GM19328 (cell line): ENCODE measurements around the gene ADCY2.

Source experiments
- ATAC-seq: cut with Tn5 transposase; IDR thresholded peaks from one replicate; pipeline ENCODE4 v1.9.1; 2021; ENCODE audit warnings: mild to moderate bottlenecking, moderate library complexity; ENCODE audit not compliant: unreplicated experiment

Gene ADCY2

DNA sequence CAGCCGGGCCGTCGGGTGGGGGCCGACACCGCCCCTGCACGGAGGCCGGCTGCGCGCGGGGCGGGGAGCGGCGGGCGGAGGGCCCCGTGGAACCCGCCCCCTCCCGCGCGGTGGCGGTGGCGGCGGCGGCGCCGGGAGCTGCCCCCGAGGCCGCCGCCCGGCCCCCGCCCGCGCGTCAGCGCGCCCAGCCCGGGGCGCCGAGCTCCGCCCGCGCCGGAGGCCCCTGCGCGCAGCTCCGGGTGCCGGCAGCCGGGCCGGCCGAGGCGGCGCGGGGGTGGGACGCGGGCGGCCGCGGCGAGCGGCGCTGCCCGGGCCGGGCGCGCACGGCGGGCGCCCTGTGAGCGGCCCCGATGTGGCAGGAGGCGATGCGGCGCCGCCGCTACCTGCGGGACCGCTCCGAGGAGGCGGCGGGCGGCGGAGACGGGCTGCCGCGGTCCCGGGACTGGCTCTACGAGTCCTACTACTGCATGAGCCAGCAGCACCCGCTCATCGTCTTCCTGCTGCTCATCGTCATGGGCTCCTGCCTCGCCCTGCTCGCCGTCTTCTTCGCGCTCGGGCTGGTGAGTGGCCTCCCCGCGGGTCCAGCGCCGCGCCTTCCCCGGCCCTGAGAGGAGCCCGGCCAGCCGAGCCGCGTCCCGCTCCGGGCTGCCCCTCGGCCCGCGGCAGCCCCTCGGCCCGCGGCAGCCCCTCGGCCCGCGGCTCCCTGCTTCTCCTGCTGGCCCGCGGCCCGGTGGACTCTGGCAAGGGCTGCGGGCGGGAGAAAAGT lies at the start of gene ADCY2:
Gene ADCY2, plus strand, starts transcription at position 192 of the 766 bp plus-strand sequence. Its CDS starts 159 bp downstream, at position 351.
- no peak for ATAC-seq

DNA sequence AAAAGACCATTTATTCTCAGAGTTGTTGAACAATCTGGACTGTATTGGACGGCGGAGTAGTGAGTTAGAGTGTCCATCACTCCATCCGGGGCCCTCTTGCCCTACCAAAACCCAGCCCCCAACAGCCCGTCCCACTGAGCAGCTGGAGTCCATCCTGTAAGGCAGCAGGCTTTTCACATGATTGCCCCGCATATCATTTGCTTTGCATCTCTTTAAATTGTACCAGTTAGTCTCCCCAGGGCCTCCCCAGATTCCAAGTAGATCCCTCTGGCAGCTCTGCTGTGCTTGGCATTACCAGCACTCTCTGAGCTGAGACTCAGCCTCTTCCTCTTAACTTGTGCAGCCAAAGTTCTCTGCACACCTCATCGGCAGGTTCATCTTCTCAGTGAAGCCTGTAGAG lies 48.6 kb upstream of the ADCY2 start:
- ATAC-seq: no peak

DNA sequence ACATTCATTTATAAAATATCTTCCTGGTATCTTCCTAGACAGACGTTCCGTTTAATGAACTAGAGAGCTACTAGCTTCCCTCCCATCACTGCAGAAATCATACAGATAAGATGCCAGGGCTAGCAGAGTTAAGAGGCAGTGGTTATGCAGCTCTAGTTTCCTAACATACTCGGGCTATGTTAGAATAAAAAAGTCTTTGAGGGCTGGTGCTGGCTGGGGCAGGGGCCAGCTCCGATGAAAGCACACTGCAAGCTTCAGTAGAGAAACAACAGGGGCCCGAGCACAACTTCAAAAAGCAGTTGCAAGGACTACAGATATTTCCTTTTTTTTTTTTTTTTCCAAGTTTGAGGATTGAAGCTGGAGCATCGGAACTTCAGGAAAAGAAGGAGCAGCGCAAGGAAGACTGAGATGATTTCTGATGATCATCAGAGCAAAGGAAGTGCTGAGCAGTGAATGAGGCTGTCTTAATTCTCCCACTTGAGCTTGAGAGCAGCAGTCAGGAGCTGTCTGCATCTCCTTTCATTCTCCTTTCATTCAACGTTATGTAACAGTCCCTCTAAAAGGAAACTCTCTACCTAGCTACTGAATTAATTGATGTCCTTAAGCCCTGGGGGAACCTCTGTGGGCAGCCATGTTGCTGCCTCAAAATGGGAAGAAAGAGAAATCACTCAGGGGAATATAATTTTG lies 47.6 kb upstream of the ADCY2 start:
- no peak for ATAC-seq

DNA sequence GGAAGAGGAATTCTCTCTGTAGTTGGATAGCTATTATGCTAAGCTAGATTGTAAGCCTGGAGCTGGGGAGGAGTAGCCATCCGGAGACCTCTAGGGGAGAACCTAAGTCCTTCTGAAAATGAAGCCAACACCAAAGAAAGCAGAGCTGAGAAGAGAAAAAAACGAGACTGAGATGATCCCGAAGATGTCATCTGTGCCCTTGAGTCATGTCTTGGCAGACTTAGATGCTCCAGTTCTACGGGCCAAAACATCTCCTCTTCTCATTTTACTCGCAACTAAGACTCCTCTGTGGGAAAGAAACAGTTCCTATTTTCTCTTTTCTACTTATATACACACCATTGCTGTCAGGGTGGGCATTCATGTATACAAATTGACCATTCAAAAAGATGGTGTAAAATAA lies 34.3 kb upstream of the ADCY2 start:
- ATAC-seq: no peak

DNA sequence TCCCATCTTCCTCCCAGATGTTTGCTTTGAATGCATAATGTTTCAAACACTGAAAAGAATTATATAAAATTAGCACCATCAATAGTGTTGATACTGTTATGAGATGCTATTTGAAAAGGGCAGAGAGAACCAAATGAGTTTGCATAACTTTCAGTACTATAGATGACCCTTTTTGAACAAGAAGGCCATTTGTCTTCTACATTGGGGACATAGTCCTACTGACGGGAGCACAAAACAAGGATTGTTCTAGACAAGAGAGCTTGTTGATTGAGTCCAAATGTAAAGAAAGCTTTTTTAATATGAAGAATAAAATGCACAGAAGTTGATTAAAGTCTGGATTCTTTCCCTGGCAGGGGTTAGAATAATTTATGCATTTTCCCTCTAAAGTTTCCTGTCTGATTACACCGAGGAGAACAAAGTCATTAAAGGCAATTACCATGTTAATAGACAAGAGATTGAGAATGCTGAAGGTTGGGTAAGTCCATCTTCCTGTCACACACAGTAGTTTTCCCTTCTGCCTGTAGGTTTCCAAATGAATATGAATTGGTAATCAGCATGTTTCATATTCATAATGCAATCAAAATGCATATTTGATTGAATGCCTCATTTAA lies 32.8 kb upstream of the ADCY2 start:
- no peak for ATAC-seq

DNA sequence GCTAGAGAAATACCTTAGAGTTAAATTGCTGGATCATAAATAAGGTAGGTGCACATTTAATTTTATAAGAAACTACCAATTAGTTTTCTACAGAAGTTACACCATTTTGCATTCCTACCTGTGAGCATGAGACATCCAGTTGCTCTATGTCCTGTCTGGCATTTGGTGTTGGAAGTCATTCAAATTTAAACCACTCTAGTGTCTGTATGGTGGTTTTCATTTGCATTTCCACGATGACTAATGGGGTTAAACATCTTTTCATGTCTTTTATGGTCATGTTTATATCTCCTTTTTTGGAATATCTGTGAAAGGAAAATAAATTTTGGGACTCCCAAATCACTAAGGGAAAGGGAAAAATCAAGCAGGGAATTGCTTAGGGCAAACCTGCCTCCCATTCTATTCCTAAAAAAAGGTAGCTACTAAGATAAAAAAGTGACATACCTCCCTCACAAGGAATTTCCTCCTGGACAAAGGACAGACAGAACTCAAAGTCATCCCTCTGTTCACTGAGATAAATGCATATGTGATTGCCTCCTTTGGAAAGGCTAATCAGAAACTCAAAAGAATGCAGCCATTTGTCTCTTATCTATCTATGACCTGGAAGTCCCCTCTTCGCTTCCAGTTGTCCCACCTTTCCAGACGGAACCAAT lies 31.6 kb upstream of the ADCY2 start:
- ATAC-seq: no peak

DNA sequence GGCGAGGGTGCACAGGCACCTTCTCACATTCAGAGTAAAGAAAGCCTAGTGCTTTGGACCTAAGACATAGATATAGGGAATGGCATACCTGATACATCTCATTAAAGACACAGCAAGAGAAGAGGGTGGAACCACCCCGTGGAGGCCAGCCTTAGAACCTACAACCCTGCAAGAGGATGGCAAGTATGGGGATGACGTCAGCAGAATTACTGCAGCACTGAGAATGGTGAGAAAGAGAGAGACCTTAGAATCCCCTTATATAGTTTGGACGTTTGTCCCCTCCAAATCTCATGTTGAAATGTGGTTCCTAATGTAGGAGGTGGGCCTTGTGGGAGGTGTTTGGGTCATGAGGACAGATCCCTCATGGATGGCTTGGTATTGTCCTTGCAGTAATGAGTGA lies 28.2 kb upstream of the ADCY2 start:
- ATAC-seq: no peak

DNA sequence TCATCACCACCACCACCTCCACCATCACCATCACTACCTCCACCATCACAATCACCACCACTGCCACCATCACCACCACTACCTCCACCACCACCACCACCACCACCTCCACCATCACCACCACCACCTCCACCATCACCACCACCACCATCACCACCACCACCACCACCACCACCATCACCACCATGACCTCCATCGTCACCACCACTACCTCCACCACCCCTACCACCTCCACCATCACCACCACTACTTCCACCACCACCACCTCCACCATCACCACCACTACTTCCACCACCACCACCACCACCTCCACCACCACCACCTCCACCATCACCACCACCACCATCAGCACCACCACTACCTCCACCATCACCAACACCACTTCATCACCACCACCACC lies 23.5 kb upstream of the ADCY2 start:
- no peak for ATAC-seq

DNA sequence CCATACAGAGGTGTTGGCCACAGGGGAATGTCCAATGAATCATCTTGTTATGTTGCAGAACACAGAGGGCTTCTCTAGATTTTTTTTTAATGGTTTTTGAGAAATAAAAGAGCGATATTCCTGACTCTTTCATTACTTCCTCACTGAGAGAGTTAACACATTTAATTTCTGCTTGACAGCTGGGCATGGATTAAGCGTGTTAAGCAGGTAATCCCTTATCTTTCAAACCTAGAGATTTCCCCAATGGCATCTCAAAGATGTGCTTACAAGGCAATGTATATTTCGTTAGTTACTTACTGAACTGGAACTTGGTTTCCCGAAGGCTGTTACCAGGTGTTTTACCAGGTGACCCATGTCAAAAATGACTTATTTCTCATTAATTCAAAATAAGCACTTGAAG lies 21.8 kb upstream of the ADCY2 start:
- no peak for ATAC-seq

DNA sequence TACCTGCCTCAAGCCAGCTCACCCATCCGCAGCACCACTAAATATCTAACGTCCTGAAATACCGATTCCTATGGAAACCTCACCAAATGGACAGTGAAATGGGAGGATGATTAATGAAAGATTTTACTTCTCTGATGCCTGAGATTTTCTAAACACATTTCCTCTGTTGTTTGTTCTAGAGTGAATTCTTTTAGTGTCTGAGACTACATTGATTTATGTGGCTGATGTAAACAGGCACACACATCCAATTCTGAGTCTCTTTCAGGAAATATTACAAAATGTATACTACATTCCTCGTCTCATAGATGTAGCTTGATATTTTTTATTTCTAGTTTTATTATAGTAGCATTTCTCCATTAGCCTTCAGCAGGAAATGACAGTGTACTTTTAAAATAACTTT lies 20.5 kb upstream of the ADCY2 start:
- no peak for ATAC-seq

DNA sequence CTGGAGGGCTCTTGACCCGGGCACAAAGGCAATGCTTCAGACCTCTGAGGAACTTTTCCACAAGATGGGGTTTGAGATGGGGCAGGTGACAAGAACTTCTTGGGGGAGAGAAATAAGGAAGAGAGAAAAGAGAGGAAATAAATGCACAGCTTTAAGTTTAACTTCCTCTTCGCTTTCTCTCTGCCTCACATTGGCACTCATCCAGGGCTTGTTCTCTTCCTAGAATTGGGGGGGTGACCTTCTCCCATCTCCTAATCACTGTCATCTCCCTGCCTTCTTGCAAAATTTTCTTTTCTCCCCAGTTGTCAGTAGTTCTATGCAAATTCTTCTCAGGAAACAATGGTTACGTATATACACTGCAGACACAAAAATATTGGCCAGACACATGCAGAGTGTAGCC lies 19.1 kb upstream of the ADCY2 start:
- ATAC-seq: no peak

DNA sequence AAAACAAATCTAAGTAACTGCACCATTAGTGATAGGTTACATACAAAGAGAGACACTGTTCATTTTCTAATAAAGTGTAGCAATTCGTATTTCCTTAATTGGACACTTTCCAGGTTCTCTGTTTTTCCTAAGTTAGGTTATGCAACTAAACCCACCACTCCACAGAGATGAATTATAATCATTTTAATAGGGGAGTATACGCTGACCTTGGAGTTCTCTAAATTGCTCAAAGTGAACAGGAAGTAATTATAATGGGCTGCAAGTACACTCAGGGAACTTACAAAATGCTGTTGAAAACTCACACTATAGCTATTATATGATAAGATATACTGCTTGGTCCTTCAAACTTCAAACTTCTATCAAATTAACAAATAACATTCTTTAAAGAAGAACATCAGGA lies 18.2 kb upstream of the ADCY2 start:
- ATAC-seq: no peak

DNA sequence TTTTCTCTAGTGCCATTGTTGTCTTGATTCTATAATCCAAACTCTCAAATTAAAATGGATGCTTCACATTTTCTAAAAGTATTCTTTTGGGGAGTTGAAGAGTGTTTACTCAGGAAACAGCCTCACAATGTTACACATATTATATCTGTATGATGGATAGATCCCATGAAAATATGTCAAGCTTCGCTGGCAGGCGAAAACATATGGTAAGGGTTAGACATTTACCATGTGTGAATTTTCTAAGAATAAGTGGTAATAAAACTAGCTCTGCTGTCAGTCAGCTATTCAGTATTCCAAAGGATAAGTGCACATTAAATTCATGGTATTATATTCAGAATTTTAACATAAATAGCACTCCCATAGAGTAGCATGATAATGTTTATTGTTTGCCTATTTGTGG lies 13.3 kb upstream of the ADCY2 start:
- ATAC-seq: no peak

DNA sequence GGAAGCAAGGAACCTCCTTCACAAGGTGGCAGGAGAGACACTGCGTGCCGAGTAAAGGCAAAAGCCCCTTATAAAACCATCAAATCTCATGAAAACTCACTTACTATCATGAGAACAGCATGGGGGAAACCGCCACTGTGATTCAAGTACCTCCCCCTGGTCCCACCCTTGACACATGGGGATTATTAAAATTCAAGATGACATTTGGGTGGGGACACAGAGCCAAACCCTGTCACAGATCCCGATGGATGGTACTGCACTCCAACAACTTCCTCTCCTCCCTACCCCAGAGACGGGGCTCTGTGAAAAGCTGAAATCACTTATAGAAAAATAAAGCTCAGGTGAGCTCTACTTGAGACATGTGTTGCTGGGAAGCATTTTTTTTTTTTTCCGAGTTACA lies 10.3 kb upstream of the ADCY2 start:
- no peak for ATAC-seq

DNA sequence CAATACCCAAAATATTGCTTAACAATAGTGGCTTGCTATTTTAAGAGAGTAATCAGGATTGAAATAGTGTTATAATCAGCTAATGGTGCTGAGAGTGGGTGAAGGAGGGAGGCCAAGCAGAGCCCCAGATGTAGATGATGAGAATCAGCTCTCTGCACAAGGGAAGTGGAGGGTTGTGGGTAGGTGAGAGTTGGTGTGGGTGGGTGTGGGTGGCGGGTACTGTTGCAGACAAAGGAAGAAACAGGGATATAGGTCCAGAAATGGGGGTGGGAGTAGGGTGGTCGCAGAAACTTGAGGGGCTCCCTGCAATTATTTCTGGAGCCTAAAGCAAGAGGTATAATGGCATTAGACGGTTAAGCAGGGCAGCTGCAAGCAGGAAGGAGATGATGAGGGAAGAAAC lies 7.4 kb upstream of the ADCY2 start:
- no peak for ATAC-seq

DNA sequence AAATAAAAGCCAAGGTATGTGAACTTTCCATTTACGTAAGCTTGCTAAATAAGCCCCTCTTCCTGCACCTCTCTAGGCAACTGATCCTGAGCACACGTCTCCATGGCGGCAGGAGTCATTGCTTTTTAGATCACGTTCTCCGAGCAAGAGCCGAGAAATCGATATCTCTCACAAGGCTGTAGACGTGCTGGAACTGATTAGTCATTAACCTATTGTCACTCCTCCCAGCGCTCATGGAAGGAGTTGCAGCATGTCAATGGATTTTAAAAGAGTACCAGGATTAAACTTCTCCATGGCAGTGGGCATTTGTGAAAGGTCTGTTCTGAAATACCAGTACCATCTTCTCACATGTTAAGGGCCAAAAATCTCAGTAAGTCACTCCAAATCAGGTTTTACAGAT lies 4.7 kb upstream of the ADCY2 start:
- no peak for ATAC-seq

DNA sequence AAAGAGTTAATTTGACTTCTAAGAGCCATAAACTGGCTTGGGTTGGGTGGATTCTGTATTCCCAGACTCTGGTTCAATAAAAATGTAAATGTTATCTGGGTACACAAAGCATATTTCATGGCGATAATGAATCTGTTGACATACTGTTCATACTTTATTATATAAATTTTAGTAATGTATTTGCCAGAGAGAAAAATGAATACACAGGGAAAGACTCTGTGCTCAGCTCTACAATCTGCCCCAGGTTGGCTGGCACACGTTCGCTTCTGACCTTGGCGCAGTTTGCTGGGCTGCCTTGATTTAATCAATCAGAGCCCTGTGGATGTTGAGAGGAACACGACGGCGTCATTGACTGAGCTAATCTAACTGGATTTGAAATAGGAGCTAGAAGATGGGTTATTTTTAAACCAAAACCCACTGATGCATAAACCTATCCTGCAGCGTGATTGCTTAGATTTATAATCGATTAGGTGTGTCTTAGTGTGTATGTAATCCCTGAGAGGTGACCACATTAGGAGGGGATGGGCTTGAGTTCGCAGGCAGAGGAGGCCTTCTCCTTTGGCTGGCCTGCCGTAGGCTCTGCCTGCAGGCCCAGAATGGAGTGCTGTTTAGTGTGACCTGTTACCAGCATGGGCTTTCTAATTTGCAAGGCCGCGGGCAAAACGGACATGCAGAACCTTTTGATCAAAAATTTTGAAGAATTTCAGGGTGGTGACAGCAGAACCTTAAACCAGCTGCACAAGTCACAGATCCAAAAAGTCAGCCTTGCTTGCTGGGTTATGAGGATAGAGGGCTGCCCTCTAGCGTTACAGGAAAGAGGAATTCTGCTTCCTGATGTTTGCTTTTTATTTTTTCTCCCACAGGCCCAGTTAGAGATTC lies 3.9 kb upstream of the ADCY2 start:
- no peak for ATAC-seq

DNA sequence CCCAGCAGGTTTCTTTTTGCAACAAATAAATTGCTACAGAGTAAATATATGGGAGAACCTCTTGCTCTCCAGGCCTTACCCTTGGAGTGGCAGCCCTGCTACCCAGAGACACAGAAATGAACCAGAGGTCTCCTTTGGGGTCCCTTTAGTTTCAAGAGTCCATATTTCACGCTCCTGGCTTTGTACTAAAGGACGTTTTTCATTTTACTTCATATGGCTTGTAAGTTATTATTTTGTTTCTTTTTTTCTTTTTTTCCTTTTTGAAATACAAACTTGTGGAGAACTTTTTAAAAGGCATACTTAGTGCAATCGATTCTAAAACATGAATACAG lies 3.3 kb upstream of the ADCY2 start:
- ATAC-seq: no peak

DNA sequence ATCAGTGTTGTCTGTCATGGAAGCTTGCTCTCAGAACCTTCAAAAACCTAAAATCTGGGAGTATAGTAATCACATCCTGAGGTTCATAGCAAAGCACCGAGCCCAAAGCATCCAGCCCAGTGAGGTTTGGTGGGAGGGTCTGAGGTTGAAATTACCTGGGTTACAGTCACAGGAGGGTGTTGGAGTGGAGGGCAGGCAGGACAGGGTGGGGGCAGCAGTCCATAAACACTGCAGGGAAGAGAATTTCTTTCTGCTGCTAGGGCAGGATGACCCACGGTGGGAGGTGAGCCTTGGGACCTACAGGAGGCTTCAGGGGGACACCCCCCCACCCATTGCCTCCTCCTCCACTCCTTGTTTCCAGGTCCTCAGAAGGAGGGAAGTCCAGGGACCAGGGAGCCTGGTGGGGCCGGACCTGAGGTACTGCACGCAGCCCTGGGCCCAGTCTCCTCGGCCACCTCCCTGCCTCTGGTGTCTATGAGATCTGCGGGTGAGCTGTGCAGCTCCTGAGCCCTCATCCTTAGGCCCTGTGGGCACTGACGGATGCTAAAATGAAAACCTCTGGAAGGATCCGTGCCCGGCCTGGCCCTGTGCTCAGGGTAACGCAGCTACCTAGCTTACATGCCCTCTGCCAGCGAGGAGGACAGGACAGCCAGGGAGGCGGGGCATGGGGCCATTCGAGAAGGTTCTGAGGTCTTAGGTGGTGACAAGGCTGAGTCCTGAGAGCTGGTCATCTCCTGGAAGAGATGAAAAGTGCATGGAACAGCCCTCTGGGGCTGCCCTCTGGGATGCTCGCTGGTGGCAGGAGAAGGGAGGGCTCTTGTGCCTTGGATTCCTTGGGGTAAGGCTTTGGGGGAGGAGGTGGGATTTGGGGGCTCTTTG lies 1.8 kb upstream of the ADCY2 start:
- no peak for ATAC-seq

DNA sequence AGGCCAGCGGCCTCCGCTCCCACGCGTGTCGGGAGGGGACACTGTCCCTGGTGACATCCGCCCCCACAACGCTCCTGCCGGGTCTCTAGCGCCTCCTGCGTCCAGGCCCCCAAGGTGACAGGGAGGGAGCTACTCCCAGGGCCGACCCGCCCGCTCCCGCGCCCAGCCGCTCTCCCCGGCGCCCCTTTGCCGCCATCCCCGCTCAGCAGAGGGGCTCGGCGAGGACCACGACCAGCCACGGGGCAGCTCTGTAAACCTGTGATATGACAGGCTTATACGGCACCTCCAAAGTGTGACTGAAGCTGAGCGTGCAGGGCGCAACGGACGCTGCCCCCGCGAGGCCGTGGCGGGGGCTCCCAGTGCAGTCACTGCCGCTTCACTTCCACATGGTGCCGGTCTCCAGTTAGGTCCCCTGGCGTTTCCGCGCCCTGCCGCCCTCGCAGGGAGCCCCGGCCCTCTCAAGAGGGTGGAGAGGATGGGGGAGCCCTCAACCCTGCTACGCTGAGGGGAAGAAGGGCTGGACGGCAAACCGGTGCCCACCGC lies 978 bp upstream of the ADCY2 start:
- ATAC-seq: no peak
